Measurements from ENCODE around the gene S100A1.
"Not testable (repeated sequence)": the region's sequence is repeated elsewhere in the genome, so short reads cannot be mapped to it uniquely, and the experiment has no call there.

Gene S100A1

GRCh38 chr1:153586347-153586746, 41.9 kb upstream of the S100A1 start:
- Histone ChIP-seq H3K27ac (no peak overlapping the region), H3K4me3 (ENCODE audit: low read depth, low read length) (no peak overlapping the region), H3K27me3 (replicated peaks) (no peaks in the 10 kb centered on the region), H3K36me3 (replicated peaks) (no peaks in the 10 kb centered on the region)
- no peak for TF ChIP-seq CTCF (IDR thresholded peaks at IDR 0.05; ENCODE audit: low read depth, low read length, missing control alignments)
- in situ Hi-C loops (cut with HindIII; ENCODE audit: low pct_ligation_motif_present, low sequenced_read_pairs) = no loop called here
- DNase-seq = no peak

DNA sequence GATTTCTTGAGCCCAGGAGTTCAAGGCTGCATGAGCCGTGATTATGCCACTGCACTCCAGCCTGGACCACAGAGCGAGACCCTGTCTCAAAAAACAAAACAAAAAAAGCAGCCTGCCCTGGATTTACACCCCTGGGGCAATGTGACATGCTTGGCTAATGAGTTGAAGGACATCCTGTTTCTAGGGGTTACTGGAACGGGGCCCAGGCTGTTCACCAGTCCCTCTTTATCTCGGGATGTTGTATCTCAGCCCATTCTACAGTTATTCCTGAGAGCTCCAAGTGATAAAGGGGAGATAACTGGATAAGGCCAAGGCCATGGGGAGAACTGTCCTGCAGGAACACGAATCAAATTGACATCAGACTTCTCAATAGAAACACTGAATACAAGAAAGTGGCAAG, 40.9 kb upstream of the S100A1 start:
- in situ Hi-C loops (cut with HindIII; ENCODE audit: low pct_ligation_motif_present, low sequenced_read_pairs) = no loop called here
- Histone ChIP-seq H3K27ac (no peak overlapping the region), H3K36me3 (replicated peaks) (no peaks in the 10 kb centered on the region), H3K27me3 (replicated peaks) (no peaks in the 10 kb centered on the region), H3K4me3 (ENCODE audit: low read depth, low read length) (no peak overlapping the region)
- no peak for TF ChIP-seq CTCF (IDR thresholded peaks at IDR 0.05; ENCODE audit: low read depth, low read length, missing control alignments)
- no peak for DNase-seq

DNA sequence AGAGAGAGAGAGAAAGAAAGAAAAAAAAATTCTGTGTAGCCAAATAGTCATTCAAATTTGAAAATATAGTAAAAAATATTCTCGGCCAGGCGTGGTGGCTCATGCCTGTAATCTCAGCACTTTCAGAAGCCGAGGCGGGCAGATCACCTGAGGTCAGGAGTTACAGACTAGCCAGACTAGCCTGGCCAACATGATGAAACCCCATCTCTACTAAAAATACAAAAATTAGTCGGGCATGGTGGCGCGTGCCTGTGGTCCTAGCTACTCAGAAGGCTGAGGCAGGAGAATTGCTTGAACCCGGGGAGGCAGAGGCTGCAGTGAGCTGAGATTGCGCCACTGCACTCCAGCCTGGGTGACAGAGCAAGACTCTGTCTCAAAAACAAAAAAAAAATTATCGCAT, 40.2 kb upstream of the S100A1 start:
- H3K36me3 ChIP-seq (replicated peaks); H3K4me3 ChIP-seq (ENCODE audit: low read depth, low read length); H3K27me3 ChIP-seq (replicated peaks); H3K27ac ChIP-seq; in situ Hi-C loops (cut with HindIII; ENCODE audit: low pct_ligation_motif_present, low sequenced_read_pairs); DNase-seq: not testable (repeated sequence)

- no peak for DNase-seq
- Histone ChIP-seq H3K36me3 (replicated peaks) (no peaks in the 10 kb centered on the region), H3K27ac (no peak overlapping the region), H3K4me3 (ENCODE audit: low read depth, low read length) (no peak overlapping the region), H3K27me3 (replicated peaks) (no peaks in the 10 kb centered on the region)
- TF ChIP-seq CTCF (IDR thresholded peaks at IDR 0.05; ENCODE audit: low read depth, low read length, missing control alignments) = no peak
- in situ Hi-C loops (cut with HindIII; ENCODE audit: low pct_ligation_motif_present, low sequenced_read_pairs) = no loop called here
Observed at GRCh38 chr1:153588482-153588881, 39.8 kb upstream of the S100A1 start.

DNA sequence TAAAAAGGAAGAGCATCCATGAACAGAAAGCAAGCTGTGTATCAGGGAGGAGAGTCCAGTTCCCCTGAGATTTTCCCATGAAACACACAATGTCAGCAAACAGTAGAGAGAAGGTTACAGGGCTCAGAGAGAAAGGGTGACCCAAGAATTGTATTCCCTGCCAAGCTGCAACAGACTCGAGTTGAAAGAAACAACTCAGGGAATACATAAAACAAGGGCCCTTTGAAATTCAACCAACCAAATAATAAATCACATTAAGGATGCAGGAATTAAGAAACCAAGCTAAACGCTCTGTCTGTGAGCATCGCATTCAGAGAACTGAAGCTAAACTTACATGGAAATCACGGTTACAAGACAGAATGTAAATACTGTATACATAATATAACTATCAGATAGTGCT, 35.5 kb upstream of the S100A1 start:
- no peak for TF ChIP-seq CTCF (IDR thresholded peaks at IDR 0.05; ENCODE audit: low read depth, low read length, missing control alignments)
- H3K36me3 ChIP-seq (replicated peaks) = no peaks in the 10 kb centered on the region
- H3K27me3 ChIP-seq (replicated peaks) = no peaks in the 10 kb centered on the region
- in situ Hi-C loops (cut with HindIII; ENCODE audit: low pct_ligation_motif_present, low sequenced_read_pairs) = no loop called here
- H3K4me3 ChIP-seq (ENCODE audit: low read depth, low read length) = no peak overlapping the region
- DNase-seq = no peak
- H3K27ac ChIP-seq = no peak overlapping the region

DNA sequence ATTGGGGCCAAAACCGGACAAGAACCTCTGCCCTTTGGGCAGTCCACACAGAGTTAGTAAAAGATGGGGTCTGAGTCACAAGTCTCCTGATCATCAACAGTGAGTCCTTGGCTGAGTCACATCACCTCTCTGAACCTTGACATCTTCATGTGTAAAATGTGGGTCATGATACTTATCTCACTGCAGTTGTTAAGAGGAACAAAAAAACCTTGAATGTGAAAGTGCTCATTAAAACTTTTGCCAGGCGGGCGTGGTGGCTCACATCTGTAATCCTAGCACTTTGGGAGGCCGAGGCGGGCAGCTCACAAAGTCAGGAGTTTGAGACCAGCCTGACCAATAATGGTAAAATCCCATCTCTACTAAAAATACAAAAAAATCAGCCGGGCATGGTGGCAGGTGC, 31.0 kb upstream of the S100A1 start:
- Histone ChIP-seq H3K27ac (no peak overlapping the region), H3K4me3 (ENCODE audit: low read depth, low read length) (no peak overlapping the region), H3K36me3 (replicated peaks) (no peaks in the 10 kb centered on the region), H3K27me3 (replicated peaks) (no peaks in the 10 kb centered on the region)
- peak; percentile 55 for DNase-seq
- in situ Hi-C loops (cut with HindIII; ENCODE audit: low pct_ligation_motif_present, low sequenced_read_pairs) = no loop called here
- TF ChIP-seq CTCF (IDR thresholded peaks at IDR 0.05; ENCODE audit: low read depth, low read length, missing control alignments) = no peak
